Measurements from ENCODE around the gene RNF32. TPM values are rescaled to one million over a fixed set of nuclear protein-coding genes. Genes with fewer than 3 reads are reported as not detected.

The RNF32 gene
- total RNA-seq (1 to 10 TPM; 1.4 to 2.2 TPM), polyA plus RNA-seq (ENCODE audit: insufficient read length in 2 of 2) (1 to 10 TPM; 3.7 to 3.8 TPM)
- long read RNA-seq, donor 1 = 0 reads
- long read RNA-seq, donor 2 = 0 reads
- long read RNA-seq, donor 3, partial matches to known transcripts = 0 of 6 reads
- long read RNA-seq, donor 3, other reads (novel, unspliced or antisense) = 6 of 6 reads
- long read RNA-seq, donor 4 = 0 reads

DNA sequence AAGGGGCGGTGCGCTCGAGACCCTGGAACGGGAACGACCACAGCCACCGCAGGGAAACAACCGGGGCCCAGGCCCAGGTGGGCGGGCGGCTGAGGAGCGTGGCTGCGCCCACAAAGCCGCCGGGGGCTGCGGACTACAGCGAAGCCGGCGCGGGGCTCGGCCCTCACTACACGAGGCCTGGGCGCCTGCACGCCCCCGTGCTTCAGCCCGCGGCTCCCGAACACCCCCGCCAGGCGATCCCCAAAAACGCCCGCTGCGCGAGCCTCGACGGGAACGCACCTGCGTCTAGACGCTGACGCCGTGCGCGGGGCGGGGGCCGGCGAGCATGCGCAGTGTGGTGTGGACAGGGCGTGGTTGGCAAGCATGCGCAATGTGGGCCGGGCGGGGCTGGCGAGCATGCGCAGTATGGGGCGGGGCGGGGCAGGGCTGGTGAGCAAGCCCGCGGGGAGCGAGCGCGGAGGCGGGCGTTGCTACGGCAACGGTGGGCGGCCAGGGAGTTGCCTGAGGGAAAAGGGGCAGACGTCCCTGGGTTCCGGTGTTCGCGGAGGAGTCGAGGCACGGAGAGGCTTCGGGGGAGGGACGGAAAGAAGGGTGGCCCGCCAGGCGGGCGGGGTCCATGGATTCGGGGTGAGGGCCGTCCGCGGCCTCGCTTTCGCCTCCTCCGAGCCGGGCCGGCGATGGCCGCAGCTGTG, at the start of gene RNF32:
TSS of gene RNF32 (plus strand) at position 518 of the 692 bp plus-strand sequence. CDS start 3,104 bp downstream, outside the sequence.
- WGBS (ENCODE audit: insufficient coverage) = under 1% methylated on average over 85 of the region's 85 CpGs
- Histone ChIP-seq H3K36me3 (ENCODE audit: control insufficient read depth, insufficient read depth, low read length) (no peaks in the 10 kb centered on the region), H3K27me3 (ENCODE audit: control insufficient read depth, insufficient read depth, low read length) (no peaks in the 10 kb centered on the region), H3K4me1 (ENCODE audit: control insufficient read depth, insufficient read depth, low read length) (peaks cover 19% of the 10 kb centered on the region), H3K4me3 (ENCODE audit: low read depth, low read length) (peak within 1 kb of the TSS; percentile 68), H3K9me3 (ENCODE audit: control insufficient read depth, insufficient read depth, low read length) (no peaks in the 10 kb centered on the region), H3K27ac (ENCODE audit: low read depth, low read length) (no peak within 1 kb of the TSS)
- DNase-seq (ENCODE audit: low read depth in 4 of 6, low spot score in 6 of 6) = peak; percentile 74 to 98 (median 88)

DNA sequence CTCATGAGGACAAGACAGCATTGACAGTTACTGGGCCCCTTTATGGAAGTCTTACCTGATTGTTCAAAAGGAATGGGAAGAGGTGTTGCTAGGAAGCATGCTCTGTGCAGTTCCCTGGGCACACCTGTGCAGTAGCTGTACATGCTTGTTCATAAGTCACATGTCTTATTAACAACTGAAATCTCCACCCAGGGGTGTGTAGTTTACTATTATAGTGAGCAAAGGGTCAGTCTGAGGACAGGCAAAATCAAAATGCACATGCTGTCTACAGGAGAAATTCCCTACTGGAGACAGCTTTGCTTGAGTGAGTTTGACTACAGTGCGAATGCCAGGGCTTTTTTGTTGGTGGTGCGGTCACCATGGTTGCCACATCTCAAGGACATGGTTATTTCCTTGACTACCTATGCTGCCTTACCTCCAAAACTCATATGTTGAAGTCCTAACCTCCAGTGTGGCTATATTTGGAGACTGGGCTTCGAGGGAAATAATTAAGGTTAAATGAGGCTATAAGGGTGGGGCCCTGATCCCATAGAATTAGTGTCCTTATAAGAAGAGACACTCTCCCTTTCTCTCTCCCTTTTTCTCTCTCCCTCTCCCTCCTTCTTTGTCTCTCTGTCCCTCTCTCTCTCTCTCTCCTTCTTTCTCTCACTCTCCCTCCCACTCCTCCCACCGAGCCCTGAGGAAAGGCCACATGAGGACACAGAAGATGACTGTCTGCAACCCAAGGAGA, 48.3 kb upstream of the RNF32 start:
- 93% methylated on average over 3 of the region's 4 CpGs for WGBS (ENCODE audit: insufficient coverage)

DNA sequence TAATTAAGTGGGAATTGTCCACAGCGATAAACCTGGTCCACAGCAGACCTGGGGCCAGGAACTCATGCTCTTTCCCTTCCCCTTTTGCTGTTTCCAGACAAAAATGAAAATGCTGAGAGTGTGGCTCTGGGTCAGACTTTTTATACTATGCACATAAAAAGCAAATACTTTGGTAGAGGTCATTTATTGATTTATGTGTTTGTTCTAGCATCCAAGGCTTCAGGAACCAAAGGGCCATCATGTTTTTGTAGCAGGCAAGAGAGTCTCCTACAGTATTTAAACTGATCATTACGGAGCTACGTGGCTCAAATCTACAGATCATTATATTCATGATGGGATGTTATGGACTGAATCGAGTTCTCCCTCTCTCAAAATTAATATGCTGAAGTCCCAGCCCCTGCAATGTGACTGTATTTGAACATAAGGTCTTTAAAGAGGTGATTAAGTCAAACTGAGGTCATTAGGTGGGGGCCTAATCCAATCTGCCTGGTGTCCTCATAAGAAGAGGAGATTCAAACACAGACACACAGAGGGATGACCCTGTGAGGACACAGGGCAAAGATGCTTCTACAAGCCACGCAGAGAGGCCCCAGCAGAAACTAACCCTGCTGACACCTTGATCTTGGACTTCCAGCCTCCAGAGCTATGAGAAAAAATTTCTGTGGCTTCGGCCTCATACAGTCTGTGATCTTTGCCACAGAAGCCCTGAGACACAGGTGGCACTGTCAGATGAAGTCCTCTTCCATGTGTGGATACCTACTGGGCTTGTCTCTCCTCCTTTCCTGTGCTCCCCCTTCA, 46.1 kb upstream of the RNF32 start:
- no peaks in the 10 kb centered on the region for H3K4me1 ChIP-seq (ENCODE audit: control insufficient read depth, insufficient read depth, low read length)
- H3K27me3 ChIP-seq (ENCODE audit: control insufficient read depth, insufficient read depth, low read length) = no peaks in the 10 kb centered on the region
- WGBS (ENCODE audit: insufficient coverage) = 98% methylated on average over 3 of the region's 6 CpGs
- no peak overlapping the region for H3K27ac ChIP-seq (ENCODE audit: low read depth, low read length)
- DNase-seq (ENCODE audit: low read depth in 4 of 6, low spot score in 6 of 6) = no peak
- H3K36me3 ChIP-seq (ENCODE audit: control insufficient read depth, insufficient read depth, low read length) = no peaks in the 10 kb centered on the region
- no peak overlapping the region for H3K4me3 ChIP-seq (ENCODE audit: low read depth, low read length)
- H3K9me3 ChIP-seq (ENCODE audit: control insufficient read depth, insufficient read depth, low read length) = peaks cover 2% of the 10 kb centered on the region

More for the DNA sequence above, 48.3 kb upstream of the RNF32 start:
- no peaks in the 10 kb centered on the region for H3K27me3 ChIP-seq (ENCODE audit: control insufficient read depth, insufficient read depth, low read length)
- no peak overlapping the region for H3K4me3 ChIP-seq (ENCODE audit: low read depth, low read length)
- H3K9me3 ChIP-seq (ENCODE audit: control insufficient read depth, insufficient read depth, low read length) = peaks cover 2% of the 10 kb centered on the region
- no peaks in the 10 kb centered on the region for H3K36me3 ChIP-seq (ENCODE audit: control insufficient read depth, insufficient read depth, low read length)
- DNase-seq (ENCODE audit: low read depth in 4 of 6, low spot score in 6 of 6) = no peak
- H3K4me1 ChIP-seq (ENCODE audit: control insufficient read depth, insufficient read depth, low read length) = no peaks in the 10 kb centered on the region
- H3K27ac ChIP-seq (ENCODE audit: low read depth, low read length) = no peak overlapping the region

DNA sequence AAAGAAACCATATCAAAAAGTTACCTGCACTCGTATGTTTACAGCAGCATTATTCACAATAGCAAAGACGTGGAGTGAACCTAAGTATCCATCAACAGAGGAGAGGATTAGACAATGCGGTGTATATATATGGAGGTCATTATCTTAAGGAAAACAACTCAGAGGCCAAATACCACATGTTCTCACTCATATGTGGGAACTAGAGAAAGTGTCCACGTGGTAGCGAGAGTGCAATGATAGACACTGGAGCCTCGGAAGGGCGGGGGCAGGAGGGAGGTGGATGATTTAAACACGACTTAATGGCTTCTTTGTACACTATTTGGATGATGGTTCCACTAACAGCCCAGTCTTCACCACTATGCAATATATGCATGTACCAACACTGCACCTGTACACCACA, 40.1 kb upstream of the RNF32 start:
- no peak overlapping the region for H3K4me3 ChIP-seq (ENCODE audit: low read depth, low read length)
- H3K4me1 ChIP-seq (ENCODE audit: control insufficient read depth, insufficient read depth, low read length) = no peaks in the 10 kb centered on the region
- WGBS (ENCODE audit: insufficient coverage) = no CpG with 5 or more reads among the region's 8 CpGs
- H3K9me3 ChIP-seq (ENCODE audit: control insufficient read depth, insufficient read depth, low read length) = no peaks in the 10 kb centered on the region
- no peaks in the 10 kb centered on the region for H3K27me3 ChIP-seq (ENCODE audit: control insufficient read depth, insufficient read depth, low read length)
- no peak overlapping the region for H3K27ac ChIP-seq (ENCODE audit: low read depth, low read length)
- no peaks in the 10 kb centered on the region for H3K36me3 ChIP-seq (ENCODE audit: control insufficient read depth, insufficient read depth, low read length)
- DNase-seq (ENCODE audit: low read depth in 4 of 6, low spot score in 6 of 6) = no peak

DNA sequence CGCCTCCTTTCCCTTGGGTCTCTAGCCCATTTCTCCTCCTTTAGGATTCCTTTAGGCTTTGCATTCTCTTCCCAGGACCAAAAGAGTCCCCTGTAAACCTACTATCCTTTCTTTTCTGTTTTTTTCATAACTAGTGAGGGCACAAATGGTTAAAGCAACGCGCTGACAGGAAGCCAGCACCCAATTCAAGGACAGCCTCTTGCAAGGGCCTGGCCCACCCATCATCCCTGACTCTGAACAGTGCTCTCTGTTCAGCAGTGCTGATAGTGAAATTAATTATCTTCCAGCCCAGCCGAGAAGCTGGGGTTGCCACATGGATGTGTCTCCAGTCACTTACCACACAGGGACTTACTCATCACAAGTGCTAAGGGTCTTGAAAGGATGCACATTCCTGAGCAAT, 38.3 kb upstream of the RNF32 start:
- no peak for DNase-seq (ENCODE audit: low read depth in 4 of 6, low spot score in 6 of 6)
- Histone ChIP-seq H3K4me1 (ENCODE audit: control insufficient read depth, insufficient read depth, low read length) (peaks cover 4% of the 10 kb centered on the region), H3K4me3 (ENCODE audit: low read depth, low read length) (no peak overlapping the region), H3K9me3 (ENCODE audit: control insufficient read depth, insufficient read depth, low read length) (no peaks in the 10 kb centered on the region), H3K27me3 (ENCODE audit: control insufficient read depth, insufficient read depth, low read length) (peaks cover 4% of the 10 kb centered on the region), H3K27ac (ENCODE audit: low read depth, low read length) (no peak overlapping the region), H3K36me3 (ENCODE audit: control insufficient read depth, insufficient read depth, low read length) (no peaks in the 10 kb centered on the region)
- 100% methylated on average over 1 of the region's 4 CpGs for WGBS (ENCODE audit: insufficient coverage)

DNA sequence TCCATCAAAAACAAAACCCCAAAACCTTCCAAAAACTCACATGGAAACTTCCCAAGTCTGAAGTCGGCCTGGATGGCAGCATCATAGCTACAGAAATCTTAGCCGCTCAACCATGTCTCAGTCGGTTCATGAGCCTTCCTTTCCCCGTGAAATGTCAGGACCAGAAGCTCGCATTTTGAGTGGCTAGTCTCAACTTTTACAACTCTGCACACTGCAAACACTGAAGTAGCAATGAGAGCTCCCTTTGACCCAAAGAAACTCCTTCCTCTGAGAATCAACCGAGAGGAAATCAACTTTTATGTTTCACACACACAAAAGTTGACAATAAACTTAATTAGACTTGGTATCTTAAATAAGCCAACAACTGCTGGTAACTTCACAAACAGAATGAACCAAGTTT, 37.6 kb upstream of the RNF32 start:
- H3K27me3 ChIP-seq (ENCODE audit: control insufficient read depth, insufficient read depth, low read length) = peaks cover 9% of the 10 kb centered on the region
- DNase-seq (ENCODE audit: low read depth in 4 of 6, low spot score in 6 of 6) = no peak
- H3K9me3 ChIP-seq (ENCODE audit: control insufficient read depth, insufficient read depth, low read length) = no peaks in the 10 kb centered on the region
- H3K4me1 ChIP-seq (ENCODE audit: control insufficient read depth, insufficient read depth, low read length) = peaks cover 9% of the 10 kb centered on the region
- no peaks in the 10 kb centered on the region for H3K36me3 ChIP-seq (ENCODE audit: control insufficient read depth, insufficient read depth, low read length)
- no peak overlapping the region for H3K4me3 ChIP-seq (ENCODE audit: low read depth, low read length)
- no peak overlapping the region for H3K27ac ChIP-seq (ENCODE audit: low read depth, low read length)
- 50% methylated on average over 5 of the region's 6 CpGs for WGBS (ENCODE audit: insufficient coverage)

DNA sequence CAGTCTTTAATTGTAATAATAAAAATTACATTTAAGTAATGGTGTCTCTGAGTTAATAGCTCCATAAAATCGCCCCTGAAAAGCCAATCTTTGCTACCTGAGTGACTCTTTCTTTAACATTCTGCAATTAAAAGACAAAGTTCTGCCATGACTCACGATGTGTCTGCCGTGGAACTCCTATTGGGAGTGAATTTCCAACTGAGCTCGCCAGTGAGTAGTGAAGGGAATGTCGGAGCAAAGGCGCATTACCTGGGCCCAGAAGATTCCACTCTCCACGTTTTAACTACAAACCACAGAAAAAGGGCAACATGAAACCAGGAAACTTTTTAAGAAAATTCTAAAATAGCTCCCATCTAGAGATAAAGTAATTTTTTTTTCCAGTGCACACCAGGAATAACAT, 36.9 kb upstream of the RNF32 start:
- DNase-seq (ENCODE audit: low read depth in 4 of 6, low spot score in 6 of 6) = no peak

DNA sequence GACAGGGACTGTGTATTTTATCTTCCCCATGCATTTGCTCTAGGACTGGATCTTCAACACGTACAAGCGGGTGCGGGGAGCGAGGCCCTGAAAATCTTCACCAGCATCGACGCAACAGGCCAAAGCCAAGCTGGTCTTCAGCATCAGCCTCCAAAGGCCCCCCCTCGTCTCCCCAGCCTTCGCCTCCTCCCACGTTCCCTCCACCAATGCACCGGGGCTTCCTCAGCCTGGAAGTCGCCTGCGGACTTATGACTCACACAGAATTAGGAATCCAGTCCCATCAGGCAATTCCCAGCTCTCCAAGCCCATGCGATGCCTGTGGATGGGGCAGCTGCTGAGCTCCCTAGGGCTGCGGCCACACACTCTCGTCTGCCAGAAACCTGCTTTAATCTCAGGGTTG, 36.3 kb upstream of the RNF32 start:
- Histone ChIP-seq H3K4me1 (ENCODE audit: control insufficient read depth, insufficient read depth, low read length) (peaks cover 14% of the 10 kb centered on the region), H3K27me3 (ENCODE audit: control insufficient read depth, insufficient read depth, low read length) (peaks cover 11% of the 10 kb centered on the region), H3K9me3 (ENCODE audit: control insufficient read depth, insufficient read depth, low read length) (no peaks in the 10 kb centered on the region), H3K27ac (ENCODE audit: low read depth, low read length) (no peak overlapping the region), H3K36me3 (ENCODE audit: control insufficient read depth, insufficient read depth, low read length) (no peaks in the 10 kb centered on the region), H3K4me3 (ENCODE audit: low read depth, low read length) (no peak overlapping the region)
- no peak for DNase-seq (ENCODE audit: low read depth in 4 of 6, low spot score in 6 of 6)
- 84% methylated on average over 15 of the region's 15 CpGs for WGBS (ENCODE audit: insufficient coverage)

More for the DNA sequence above, 36.9 kb upstream of the RNF32 start:
- H3K36me3 ChIP-seq (ENCODE audit: control insufficient read depth, insufficient read depth, low read length) = no peaks in the 10 kb centered on the region
- H3K27ac ChIP-seq (ENCODE audit: low read depth, low read length) = no peak overlapping the region
- peaks cover 13% of the 10 kb centered on the region for H3K4me1 ChIP-seq (ENCODE audit: control insufficient read depth, insufficient read depth, low read length)
- WGBS (ENCODE audit: insufficient coverage) = no CpG with 5 or more reads among the region's 7 CpGs
- no peaks in the 10 kb centered on the region for H3K9me3 ChIP-seq (ENCODE audit: control insufficient read depth, insufficient read depth, low read length)
- peaks cover 11% of the 10 kb centered on the region for H3K27me3 ChIP-seq (ENCODE audit: control insufficient read depth, insufficient read depth, low read length)
- H3K4me3 ChIP-seq (ENCODE audit: low read depth, low read length) = no peak overlapping the region

Measured in spinal cord (tissue), 10 donors.